GM18858 (cell line): Measurements from ENCODE around the gene PDLIM3.
"Not testable (repeated sequence)": the region's sequence is repeated elsewhere in the genome, so short reads cannot be mapped to it uniquely, and the experiment has no call there.

Experiments
- ATAC-seq: cut with Tn5 transposase; IDR thresholded peaks from one replicate; pipeline ENCODE4 v1.9.1; 2021; ENCODE audit not compliant: unreplicated experiment

Gene PDLIM3

GRCh38 chr4:185554365-185555126 lies 19.2 kb upstream of the PDLIM3 start:
- ATAC-seq = no peak

- no peak for ATAC-seq
These were observed 16.9 kb upstream of the PDLIM3 start for GRCh38 chr4:185552254-185552653.

GRCh38 chr4:185550933-185551332 lies 15.6 kb upstream of the PDLIM3 start:
- no peak for ATAC-seq

GRCh38 chr4:185549095-185549639 lies 13.9 kb upstream of the PDLIM3 start:
- no peak for ATAC-seq

- no peak for ATAC-seq
These were observed 13.3 kb upstream of the PDLIM3 start for GRCh38 chr4:185548587-185548986.

GRCh38 chr4:185546335-185546734 lies 11.0 kb upstream of the PDLIM3 start:
- ATAC-seq = no peak

GRCh38 chr4:185542626-185543315 lies 7.5 kb upstream of the PDLIM3 start:
- ATAC-seq = no peak

GRCh38 chr4:185541251-185541727 lies 6.0 kb upstream of the PDLIM3 start:
- ATAC-seq = no peak

GRCh38 chr4:185540487-185541120 lies 5.3 kb upstream of the PDLIM3 start:
- ATAC-seq = no peak

GRCh38 chr4:185540040-185540439 lies 4.7 kb upstream of the PDLIM3 start:
- ATAC-seq = no peak

- ATAC-seq = no peak
These were observed 3.5 kb upstream of the PDLIM3 start for GRCh38 chr4:185538806-185539205.

GRCh38 chr4:185536411-185536709 lies 1.1 kb upstream of the PDLIM3 start:
- no peak for ATAC-seq

- ATAC-seq = no peak
These were observed 504 bp upstream of the PDLIM3 start for GRCh38 chr4:185535612-185536410.

GRCh38 chr4:185534511-185534865 lies 819 bp downstream of the PDLIM3 start:
- ATAC-seq = no peak

GRCh38 chr4:185532795-185533324 lies 2.4 kb downstream of the PDLIM3 start:
- no peak for ATAC-seq

GRCh38 chr4:185532293-185532692 lies 3.0 kb downstream of the PDLIM3 start:
- ATAC-seq = no peak

- ATAC-seq = not testable (repeated sequence)
These were observed 3.7 kb downstream of the PDLIM3 start for GRCh38 chr4:185531654-185532053.

- ATAC-seq = no peak
These were observed 5.9 kb downstream of the PDLIM3 start for GRCh38 chr4:185529413-185529812.

GRCh38 chr4:185524888-185525863 lies 10.1 kb downstream of the PDLIM3 start:
- ATAC-seq = no peak

GRCh38 chr4:185523862-185524261 lies 11.4 kb downstream of the PDLIM3 start:
- ATAC-seq = no peak
